Caco-2 (cell line): Measurements from ENCODE around the gene ATM. TPM values are rescaled to one million over a fixed set of nuclear protein-coding genes. Genes with fewer than 3 reads are reported as not detected.

Experiments used
- BruUV-seq: library from RNA; stranded (reverse); fragments of 400-500 nt; replicated peaks from 2 replicates; lab custom pipeline; 2021; lab: Mats Ljungman, UMichigan
- CTCF ChIA-PET: fragments of 300-600 bp; sonication (Branson Sonifier 250); formaldehyde crosslinking; loops from one replicate; lab custom pipeline; 2022; ENCODE audit warnings: antibody characterized with exemption; lab: Charles Lee
- POLR2A ChIA-PET: fragments of 300-600 bp; sonication (Branson Sonifier 250); formaldehyde crosslinking; loops from one replicate; lab custom pipeline; 2022; ENCODE audit warnings: antibody characterized with exemption; lab: Charles Lee
- DNase-seq, 2 experiments: peaks; one replicate each; pipeline versions ENCODE4 v3.0.0 to v3.0.0-alpha.2; 2020 to 2022
- H3K27me3 ChIP-seq: replicated peaks from 2 replicates; pipeline ENCODE4 v1.6.0; 2011; ENCODE audit warnings: low read length; ENCODE audit not compliant: control insufficient read depth, insufficient read depth
- H3K36me3 ChIP-seq: 2 replicates; pipeline ENCODE4 v1.5.1; 2011; ENCODE audit warnings: low read length; ENCODE audit not compliant: control insufficient read depth, insufficient read depth
- H3K4me1 ChIP-seq: fragments of 250-450 bp; sonication (Bioruptor Pico); 2 replicates; pipeline ENCODE4 v1.5.1; 2020; ENCODE audit warnings: mild to moderate bottlenecking
- H3K4me3 ChIP-seq: 2 replicates; pipeline ENCODE4 v1.5.1; 2011; ENCODE audit warnings: low read depth, mild to moderate bottlenecking, control low read depth, low read length
- H3K9me3 ChIP-seq: fragments of 250-450 bp; sonication (Bioruptor Pico); 2 replicates; pipeline ENCODE4 v1.5.1; 2020; ENCODE audit warnings: mild to moderate bottlenecking, moderate library complexity
- H3K27ac Mint-ChIP-seq: one replicate; pipeline ENCODE4 v1.8.0; 2022; ENCODE audit warnings: mixed read lengths; ENCODE audit not compliant: unreplicated experiment
- H3K27me3 Mint-ChIP-seq: one replicate; pipeline ENCODE4 v1.8.0; 2022; ENCODE audit warnings: mixed read lengths; ENCODE audit not compliant: insufficient read depth, unreplicated experiment
- H3K36me3 Mint-ChIP-seq: one replicate; pipeline ENCODE4 v1.8.0; 2022; ENCODE audit warnings: mild to moderate bottlenecking, mixed read lengths; ENCODE audit not compliant: insufficient read depth, unreplicated experiment
- H3K4me1 Mint-ChIP-seq: one replicate; pipeline ENCODE4 v1.8.0; 2022; ENCODE audit warnings: low read depth, mixed read lengths; ENCODE audit not compliant: unreplicated experiment
- H3K4me3 Mint-ChIP-seq: one replicate; pipeline ENCODE4 v1.8.0; 2022; ENCODE audit warnings: mild to moderate bottlenecking, moderate library complexity, mixed read lengths; ENCODE audit not compliant: unreplicated experiment
- H3K9me3 Mint-ChIP-seq: one replicate; pipeline ENCODE4 v1.8.0; 2022; ENCODE audit warnings: mixed read lengths; ENCODE audit not compliant: unreplicated experiment
- intact Hi-C: fragments of 100-400 bp; cut with micrococcal nuclease; formaldehyde crosslinking; loops from one replicate; pipeline ENCODE4 v1.10.0; 2022; ENCODE audit not compliant: unreplicated experiment
- total RNA-seq: library from RNA; stranded (reverse); gene quantifications from 2 replicates; pipeline ENCODE4 v1.2.3, GENCODE V29; 2022
- TF ChIP-seq, protein P1 (sequence below), 2 experiments: fragments of 200-600 bp in 1 of 2; IDR thresholded peaks; 1 replicate in 1 of 2; 2 replicates in 1 of 2; pipeline versions ENCODE4 v1.5.1 to v1.8.0; 2011 to 2022; ENCODE audit warnings: antibody characterized with exemption in 1 of 2, control low read depth in 1 of 2, inconsistent platforms in 1 of 2, low read depth in 1 of 2, low read length in 1 of 2, mild to moderate bottlenecking in 1 of 2, moderate library complexity in 1 of 2; ENCODE audit not compliant: insufficient read depth in 1 of 2, severe bottlenecking in 1 of 2, unreplicated experiment in 1 of 2

ATM gene
- total RNA-seq, 1 experiment from 2014 or later = 77.1 TPM

- CTCF ChIA-PET = no interaction called here
- no TSS peak for BruUV-seq
- Histone ChIP-seq H3K4me1 (no peaks in the 10 kb centered on the region), H3K36me3 (no peaks in the 10 kb centered on the region), H3K27me3 (no peaks in the 10 kb centered on the region), H3K9me3 (no peaks in the 10 kb centered on the region), H3K4me3 (no peak overlapping the region)
- Mint-ChIP-seq H3K9me3 (no peaks in the 10 kb centered on the region), H3K27ac (no peak overlapping the region), H3K36me3 (peaks cover 46% of the 10 kb centered on the region), H3K27me3 (no peaks in the 10 kb centered on the region), H3K4me1 (no peaks in the 10 kb centered on the region), H3K4me3 (no peak overlapping the region)
- TF ChIP-seq, protein P1, sequence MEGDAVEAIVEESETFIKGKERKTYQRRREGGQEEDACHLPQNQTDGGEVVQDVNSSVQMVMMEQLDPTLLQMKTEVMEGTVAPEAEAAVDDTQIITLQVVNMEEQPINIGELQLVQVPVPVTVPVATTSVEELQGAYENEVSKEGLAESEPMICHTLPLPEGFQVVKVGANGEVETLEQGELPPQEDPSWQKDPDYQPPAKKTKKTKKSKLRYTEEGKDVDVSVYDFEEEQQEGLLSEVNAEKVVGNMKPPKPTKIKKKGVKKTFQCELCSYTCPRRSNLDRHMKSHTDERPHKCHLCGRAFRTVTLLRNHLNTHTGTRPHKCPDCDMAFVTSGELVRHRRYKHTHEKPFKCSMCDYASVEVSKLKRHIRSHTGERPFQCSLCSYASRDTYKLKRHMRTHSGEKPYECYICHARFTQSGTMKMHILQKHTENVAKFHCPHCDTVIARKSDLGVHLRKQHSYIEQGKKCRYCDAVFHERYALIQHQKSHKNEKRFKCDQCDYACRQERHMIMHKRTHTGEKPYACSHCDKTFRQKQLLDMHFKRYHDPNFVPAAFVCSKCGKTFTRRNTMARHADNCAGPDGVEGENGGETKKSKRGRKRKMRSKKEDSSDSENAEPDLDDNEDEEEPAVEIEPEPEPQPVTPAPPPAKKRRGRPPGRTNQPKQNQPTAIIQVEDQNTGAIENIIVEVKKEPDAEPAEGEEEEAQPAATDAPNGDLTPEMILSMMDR (IDR thresholded peaks at IDR 0.05; ENCODE audit: insufficient read depth in 1 of 2, low read depth in 1 of 2, low read length in 1 of 2, severe bottlenecking in 1 of 2, unreplicated experiment in 1 of 2) = no peak
- intact Hi-C loops = no loop called here
- no peak for DNase-seq
- POLR2A ChIA-PET = no interaction called here
Observed at GRCh38 chr11:108213784-108214183, 9.1 kb upstream of the ATM start.

DNA sequence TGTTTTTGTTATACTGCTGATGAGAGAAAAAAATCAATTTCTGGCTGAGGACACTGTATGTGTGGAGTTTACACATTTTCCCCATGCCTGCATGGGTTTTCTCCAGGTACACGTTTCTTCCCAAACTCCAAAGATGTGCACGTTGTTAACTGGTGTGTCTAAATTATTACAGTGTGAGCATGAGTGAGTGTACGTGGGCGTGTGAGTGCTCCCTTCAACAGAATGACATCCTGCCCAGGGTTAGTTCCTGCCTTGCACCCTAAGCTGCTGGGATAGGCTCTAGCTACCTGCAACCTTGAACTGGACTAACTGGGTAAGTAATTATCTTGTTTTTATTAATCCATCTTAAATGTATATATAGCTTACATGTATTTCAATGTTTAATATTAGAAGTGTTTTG lies 5.9 kb upstream of the ATM start:
- Histone ChIP-seq H3K4me3 (no peak overlapping the region), H3K36me3 (0 out of 2 replicates have a peak, but pooled peaks cover 1% of the 10 kb centered on the region), H3K9me3 (no peaks in the 10 kb centered on the region), H3K4me1 (peaks cover 9% of the 10 kb centered on the region; the same call in 1 of the 2 replicates), H3K27me3 (no peaks in the 10 kb centered on the region)
- peaks cover 21% of the 10 kb centered on the region for H3K4me1 Mint-ChIP-seq
- CTCF ChIA-PET = no interaction called here
- no TSS peak for BruUV-seq
- no peak for DNase-seq
- POLR2A ChIA-PET = no interaction called here
- H3K27ac Mint-ChIP-seq = no peak overlapping the region
- H3K36me3 Mint-ChIP-seq = peaks cover 38% of the 10 kb centered on the region
- no peak overlapping the region for H3K4me3 Mint-ChIP-seq
- H3K27me3 Mint-ChIP-seq = no peaks in the 10 kb centered on the region
- TF ChIP-seq, protein P1 (IDR thresholded peaks at IDR 0.05; ENCODE audit: insufficient read depth in 1 of 2, low read depth in 1 of 2, low read length in 1 of 2, severe bottlenecking in 1 of 2, unreplicated experiment in 1 of 2) = no peak
- intact Hi-C loops = no loop called here
- H3K9me3 Mint-ChIP-seq = no peaks in the 10 kb centered on the region

DNA sequence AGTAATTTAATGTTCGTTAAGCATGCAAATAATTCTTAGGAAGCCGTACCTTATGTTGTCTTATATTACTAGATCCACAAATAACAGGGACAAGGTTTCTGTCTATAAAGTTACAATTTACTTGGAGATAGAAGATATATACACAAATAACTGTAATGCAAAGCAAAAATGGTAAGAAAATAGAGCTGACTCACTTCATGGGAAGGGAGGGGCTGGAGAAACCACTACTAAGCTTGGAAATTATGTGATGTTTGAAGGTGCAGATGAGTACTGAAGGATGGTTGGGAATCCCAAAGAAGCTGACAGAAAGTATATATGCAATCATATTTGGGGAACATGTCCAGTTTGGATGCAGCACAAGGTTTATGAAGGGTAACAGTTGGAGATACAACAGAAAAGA lies 4.4 kb upstream of the ATM start:
- Histone ChIP-seq H3K27me3 (no peaks in the 10 kb centered on the region), H3K36me3 (0 out of 2 replicates have a peak, but pooled peaks cover 1% of the 10 kb centered on the region), H3K4me3 (no peak overlapping the region), H3K4me1 (peaks cover 9% of the 10 kb centered on the region; the same call in 1 of the 2 replicates), H3K9me3 (no peaks in the 10 kb centered on the region)
- POLR2A ChIA-PET = no interaction called here
- DNase-seq = no peak
- Mint-ChIP-seq H3K4me1 (peaks cover 21% of the 10 kb centered on the region), H3K36me3 (peaks cover 27% of the 10 kb centered on the region), H3K27ac (no peak overlapping the region), H3K27me3 (no peaks in the 10 kb centered on the region), H3K4me3 (no peak overlapping the region), H3K9me3 (no peaks in the 10 kb centered on the region)
- TF ChIP-seq, protein P1 (IDR thresholded peaks at IDR 0.05; ENCODE audit: insufficient read depth in 1 of 2, low read depth in 1 of 2, low read length in 1 of 2, severe bottlenecking in 1 of 2, unreplicated experiment in 1 of 2) = no peak
- BruUV-seq = no TSS peak
- intact Hi-C loops = no loop called here
- CTCF ChIA-PET = no interaction called here
